OCI-LY1 (cell line): ENCODE data around the gene ATP8A2.

Experiments
- H2AFZ ChIP-seq: fragments of 200-600 bp; sonication (generic), shearing (Covaris generic); 2 replicates; pipeline ENCODE4 v1.6.0; 2014; ENCODE audit warnings: antibody characterized with exemption, mild to moderate bottlenecking, low read length
- H3F3A ChIP-seq: fragments of 200-600 bp; sonication (generic), shearing (Covaris generic); 2 replicates; pipeline ENCODE4 v1.6.0; 2014; ENCODE audit warnings: mild to moderate bottlenecking, antibody characterized with exemption, low read length, moderate library complexity; ENCODE audit not compliant: insufficient read depth
- H3K27ac ChIP-seq: fragments of 200-600 bp; sonication (generic); 2 replicates; pipeline ENCODE4 v1.5.1; 2014; ENCODE audit warnings: low read length, mixed run types, mild to moderate bottlenecking, low read depth; ENCODE audit not compliant: poor library complexity, severe bottlenecking
- H3K27me3 ChIP-seq: fragments of 200-600 bp; sonication (generic); 2 replicates; pipeline ENCODE4 v1.6.0; 2014; ENCODE audit warnings: antibody characterized with exemption, mild to moderate bottlenecking, low read length, moderate library complexity; ENCODE audit not compliant: insufficient read depth
- H3K36me3 ChIP-seq: fragments of 200-600 bp; sonication (generic); 2 replicates; pipeline ENCODE4 v1.6.1; 2014; ENCODE audit warnings: mild to moderate bottlenecking, antibody characterized with exemption, low read length, moderate library complexity, mixed read lengths; ENCODE audit not compliant: insufficient read depth
- H3K4me1 ChIP-seq: fragments of 200-600 bp; sonication (generic); 2 replicates; pipeline ENCODE4 v1.5.1; 2014; ENCODE audit warnings: mild to moderate bottlenecking, low read length, moderate library complexity; ENCODE audit not compliant: insufficient read depth, severe bottlenecking
- H3K4me2 ChIP-seq: fragments of 200-600 bp; sonication (generic), shearing (Covaris generic); 2 replicates; pipeline ENCODE4 v1.6.1; 2014; ENCODE audit warnings: low read length
- H3K4me3 ChIP-seq: fragments of 200-600 bp; sonication (generic); 2 replicates; pipeline ENCODE4 v1.5.1; 2014; ENCODE audit warnings: low read length, low read depth, mild to moderate bottlenecking, mixed read lengths; ENCODE audit not compliant: poor library complexity, severe bottlenecking
- H3K79me2 ChIP-seq: fragments of 200-600 bp; shearing (Covaris generic); 2 replicates; pipeline ENCODE4 v1.6.1; 2016; ENCODE audit warnings: mixed run types, low read length, mixed read lengths; ENCODE audit not compliant: insufficient read depth
- H3K9ac ChIP-seq: fragments of 200-600 bp; sonication (generic), shearing (Covaris generic); 2 replicates; pipeline ENCODE4 v1.6.1; 2014; ENCODE audit warnings: mild to moderate bottlenecking, low read length, mixed read lengths
- H3K9me2 ChIP-seq: fragments of 200-600 bp; sonication (generic), shearing (Covaris generic); 2 replicates; pipeline ENCODE4 v1.6.1; 2014; ENCODE audit warnings: low read depth, mild to moderate bottlenecking, low read length, mixed read lengths
- H3K9me3 ChIP-seq: fragments of 200-600 bp; shearing (Covaris generic); 2 replicates; pipeline ENCODE4 v1.6.1; 2014; ENCODE audit warnings: low read length, mixed read lengths
- H4K20me1 ChIP-seq: fragments of 200-600 bp; sonication (generic), shearing (Covaris generic); 2 replicates; pipeline ENCODE4 v1.6.0; 2016; ENCODE audit warnings: mild to moderate bottlenecking, low read length; ENCODE audit not compliant: insufficient read depth
- CTCF ChIP-seq: fragments of 200-600 bp; sonication (generic), shearing (Covaris generic); IDR thresholded peaks from 2 replicates; pipeline ENCODE4 v1.5.1; 2017; ENCODE audit warnings: mild to moderate bottlenecking, antibody characterized with exemption, low read length, moderate library complexity, mixed read lengths
- EZH2 ChIP-seq: fragments of 200-600 bp; sonication (generic), shearing (Covaris generic); IDR thresholded peaks from 2 replicates; pipeline ENCODE4 v1.8.0; 2017; ENCODE audit warnings: borderline replicate concordance, mixed run types, mild to moderate bottlenecking, antibody characterized with exemption, low read length, moderate library complexity, mixed read lengths

The ATP8A2 gene

GRCh38 chr13:25881136-25881926 lies 509.6 kb downstream of the ATP8A2 start:
- Histone ChIP-seq H3K27me3 (0 out of 2 replicates have a peak, but pooled peaks cover 6% of the 10 kb centered on the region), H3F3A (no peaks in the 10 kb centered on the region), H3K9me3 (no peaks in the 10 kb centered on the region), H3K4me2 (no peak overlapping the region), H3K9me2 (no peaks in the 10 kb centered on the region), H3K9ac (no peak overlapping the region), H3K27ac (no peak overlapping the region), H3K36me3 (no peaks in the 10 kb centered on the region), H3K4me1 (no peaks in the 10 kb centered on the region), H4K20me1 (no peaks in the 10 kb centered on the region), H2AFZ (no peak overlapping the region), H3K4me3 (no peak overlapping the region), H3K79me2 (no peaks in the 10 kb centered on the region)
- TF ChIP-seq CTCF (no peak), EZH2 (no peak)

DNA sequence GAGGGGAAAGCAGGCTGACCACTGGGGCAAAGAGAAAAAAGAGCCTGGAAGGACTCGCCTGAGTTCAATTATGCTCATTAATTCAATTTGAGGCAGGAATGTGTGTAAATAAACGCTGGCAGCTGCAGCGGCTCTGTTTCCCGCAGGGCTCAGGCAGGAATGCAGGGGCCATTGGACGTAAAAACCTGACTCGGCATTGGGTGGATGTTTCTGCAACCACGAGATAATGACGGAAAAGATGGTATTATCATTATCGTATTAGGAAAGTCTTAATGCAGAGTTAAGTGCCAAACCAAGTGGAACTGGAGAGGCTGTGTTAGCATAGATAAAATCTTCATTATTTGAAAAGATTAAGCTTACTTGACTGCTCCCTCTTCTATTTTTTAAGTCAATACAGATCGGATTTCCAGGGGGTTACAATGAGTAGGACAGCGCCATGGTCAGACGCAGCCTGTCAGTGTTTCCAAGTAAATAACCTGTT lies 510.2 kb downstream of the ATP8A2 start:
- Histone ChIP-seq H3K27me3 (0 out of 2 replicates have a peak, but pooled peaks cover 6% of the 10 kb centered on the region), H3K9ac (no peak overlapping the region), H3K4me1 (no peaks in the 10 kb centered on the region)

More for the DNA sequence above, 510.2 kb downstream of the ATP8A2 start:
- H3K9me2 ChIP-seq = no peaks in the 10 kb centered on the region
- no peak overlapping the region for H3K4me2 ChIP-seq
- H3F3A ChIP-seq = no peaks in the 10 kb centered on the region
- no peak overlapping the region for H3K4me3 ChIP-seq
- TF ChIP-seq CTCF = no peak
- TF ChIP-seq EZH2 = no peak
- H2AFZ ChIP-seq = no peak overlapping the region
- H3K9me3 ChIP-seq = no peaks in the 10 kb centered on the region
- H3K27ac ChIP-seq = no peak overlapping the region
- no peaks in the 10 kb centered on the region for H3K36me3 ChIP-seq
- no peaks in the 10 kb centered on the region for H3K79me2 ChIP-seq
- no peaks in the 10 kb centered on the region for H4K20me1 ChIP-seq
